Neural cell (in vitro differentiated cells): Measurements from ENCODE around the gene CXCL16. TPM values are rescaled to one million over a fixed set of nuclear protein-coding genes. Genes with fewer than 3 reads are reported as not detected.

Source experiments
- H2AFZ ChIP-seq: fragments of 200-600, 300-800 bp; sonication (generic), shearing (Covaris generic); 2 replicates; pipeline ENCODE4 v1.6.0; 2014; ENCODE audit warnings: low read depth, mild to moderate bottlenecking, antibody characterized with exemption, low read length, moderate library complexity
- H3F3A ChIP-seq: fragments of 200-600 bp; shearing (Covaris generic); 2 replicates; pipeline ENCODE4 v1.6.1; 2016; ENCODE audit warnings: mild to moderate bottlenecking, moderate library complexity, mixed read lengths, antibody characterized with exemption, low read length; ENCODE audit not compliant: insufficient read depth, poor library complexity, severe bottlenecking
- H3K27ac ChIP-seq: fragments of 200-600, 300-800 bp; sonication (generic), shearing (Covaris generic); 2 replicates; pipeline ENCODE4 v1.5.1; 2014; ENCODE audit warnings: mild to moderate bottlenecking, low read length, moderate library complexity
- H3K27me3 ChIP-seq: fragments of 300-800, 200-600 bp; sonication (generic), shearing (Covaris generic); 2 replicates; pipeline ENCODE4 v1.6.0; 2014; ENCODE audit warnings: mild to moderate bottlenecking, low read depth, low read length, moderate library complexity; ENCODE audit not compliant: insufficient read depth
- H3K36me3 ChIP-seq: fragments of 300-800, 200-600 bp; sonication (generic), shearing (Covaris generic); 2 replicates; pipeline ENCODE4 v1.5.1; 2014; ENCODE audit warnings: mild to moderate bottlenecking, antibody characterized with exemption, low read length, moderate library complexity; ENCODE audit not compliant: insufficient read depth
- H3K4me2 ChIP-seq: fragments of 300-800, 200-600 bp; sonication (generic), shearing (Covaris generic); 2 replicates; pipeline ENCODE4 v1.6.0; 2014; ENCODE audit warnings: mild to moderate bottlenecking, low read length
- H3K4me3 ChIP-seq: fragments of 300-800, 200-600 bp; sonication (generic), shearing (Covaris generic); 2 replicates; pipeline ENCODE4 v1.5.1; 2014; ENCODE audit warnings: mild to moderate bottlenecking, low read length, moderate library complexity
- H3K79me2 ChIP-seq: fragments of 200-600 bp; shearing (Covaris generic); replicated peaks from 2 replicates; pipeline ENCODE4 v1.6.0; 2014; ENCODE audit warnings: mild to moderate bottlenecking, low read length, moderate library complexity; ENCODE audit not compliant: insufficient read depth
- H3K9ac ChIP-seq: fragments of 300-800, 200-600 bp; sonication (generic), shearing (Covaris generic); 2 replicates; pipeline ENCODE4 v1.6.1; 2016; ENCODE audit warnings: mild to moderate bottlenecking, low read length, mixed read lengths
- H3K9me2 ChIP-seq: fragments of 200-600 bp; shearing (Covaris generic); 2 replicates; pipeline ENCODE4 v1.6.1; 2016; ENCODE audit warnings: mild to moderate bottlenecking, low read length, mixed read lengths; ENCODE audit not compliant: insufficient read depth
- H3K9me3 ChIP-seq: fragments of 200-600, 300-800 bp; sonication (generic), shearing (Covaris generic); 2 replicates; pipeline ENCODE4 v1.6.1; 2016; ENCODE audit warnings: mild to moderate bottlenecking, mixed run types, low read length, moderate library complexity, mixed read lengths
- H4K20me1 ChIP-seq: fragments of 200-600 bp; shearing (Covaris generic); 2 replicates; pipeline ENCODE4 v1.6.1; 2016; ENCODE audit warnings: mild to moderate bottlenecking, mixed run types; ENCODE audit not compliant: insufficient read depth
- CTCF ChIP-seq: fragments of 450-650 bp; IDR thresholded peaks from 2 replicates; pipeline ENCODE4 v1.5.1; 2014; ENCODE audit warnings: antibody characterized with exemption, mild to moderate bottlenecking, moderate library complexity; ENCODE audit not compliant: poor library complexity, severe bottlenecking
- EP300 ChIP-seq: fragments of 450-650 bp; conservative IDR thresholded peaks from 2 replicates; pipeline ENCODE4 v1.6.1; 2014; ENCODE audit warnings: antibody characterized with exemption, mild to moderate bottlenecking, moderate library complexity; ENCODE audit not compliant: poor library complexity, severe bottlenecking
- EZH2 ChIP-seq: fragments of 200-600, 300-800 bp; shearing (Covaris generic), sonication (generic); IDR thresholded peaks from 2 replicates; pipeline ENCODE4 v1.6.1; 2014; ENCODE audit warnings: antibody characterized with exemption, low read length, borderline replicate concordance, mild to moderate bottlenecking; ENCODE audit not compliant: insufficient read depth, poor library complexity, severe bottlenecking
- MXI1 ChIP-seq: fragments of 450-650 bp; conservative IDR thresholded peaks from 2 replicates; pipeline ENCODE4 v1.6.1; 2014; ENCODE audit warnings: antibody characterized with exemption, mild to moderate bottlenecking; ENCODE audit not compliant: poor library complexity, severe bottlenecking
- POLR2AphosphoS5 ChIP-seq: IDR thresholded peaks from 2 replicates; pipeline ENCODE4 v1.6.1; 2012
- RAD21 ChIP-seq: fragments of 450-650 bp; conservative IDR thresholded peaks from 2 replicates; pipeline ENCODE4 v1.6.1; 2014; ENCODE audit warnings: antibody characterized with exemption, mild to moderate bottlenecking, moderate library complexity
- REST ChIP-seq: IDR thresholded peaks from 2 replicates; pipeline ENCODE4 v1.6.1; 2012; ENCODE audit warnings: borderline replicate concordance
- SMC3 ChIP-seq: fragments of 450-650 bp; conservative IDR thresholded peaks from 2 replicates; pipeline ENCODE4 v1.6.1; 2014; ENCODE audit warnings: antibody characterized with exemption, mild to moderate bottlenecking, moderate library complexity; ENCODE audit not compliant: poor library complexity
- TAF1 ChIP-seq: IDR thresholded peaks from 2 replicates; pipeline ENCODE4 v1.6.1; 2012; ENCODE audit warnings: low read depth
- polyA plus RNA-seq: library from polyadenylated mRNA; depleted of rRNA; stranded (reverse); fragments of >200 nt; gene quantifications from 2 replicates; pipeline ENCODE4 v1.2.3, GENCODE V29; 2014

Gene CXCL16
- polyA plus RNA-seq, 1 donor from 2014 or later: not detected

- Histone ChIP-seq H3K9ac (no peak overlapping the region), H3K4me2 (no peak overlapping the region), H3K79me2 (no peaks in the 10 kb centered on the region), H3F3A (no peaks in the 10 kb centered on the region), H3K4me3 (no peak overlapping the region), H2AFZ (no peak overlapping the region), H4K20me1 (no peaks in the 10 kb centered on the region), H3K27ac (no peak overlapping the region), H3K9me3 (no peaks in the 10 kb centered on the region), H3K9me2 (no peaks in the 10 kb centered on the region), H3K27me3 (peaks cover 76% of the 10 kb centered on the region), H3K36me3 (no peaks in the 10 kb centered on the region)
- TF ChIP-seq SMC3 (no peak), RAD21 (no peak), TAF1 (no peak), CTCF (no peak), MXI1 (no peak), REST (no peak), POLR2AphosphoS5 (no peak), EZH2 (no peak), EP300 (no peak)
Measured at GRCh38 chr17:4742133-4742532, 2.4 kb upstream of the CXCL16 start.

GRCh38 chr17:4741544-4741943, 1.8 kb upstream of the CXCL16 start:
- H3K27ac ChIP-seq: no peak overlapping the region
- H3K9ac ChIP-seq: no peak overlapping the region
- no peaks in the 10 kb centered on the region for H3K79me2 ChIP-seq
- H3K27me3 ChIP-seq: peaks cover 77% of the 10 kb centered on the region
- no peaks in the 10 kb centered on the region for H4K20me1 ChIP-seq
- H3F3A ChIP-seq: no peaks in the 10 kb centered on the region
- no peak for TF ChIP-seq SMC3
- TF ChIP-seq EP300: no peak
- no peaks in the 10 kb centered on the region for H3K9me3 ChIP-seq
- H3K4me2 ChIP-seq: no peak overlapping the region
- H3K36me3 ChIP-seq: no peaks in the 10 kb centered on the region
- H2AFZ ChIP-seq: no peak overlapping the region
- H3K9me2 ChIP-seq: no peaks in the 10 kb centered on the region
- H3K4me3 ChIP-seq: no peak overlapping the region

GRCh38 chr17:4740584-4740983, 856 bp upstream of the CXCL16 start:
- Histone ChIP-seq H3K9ac (no peak overlapping the region), H3K36me3 (no peaks in the 10 kb centered on the region), H4K20me1 (no peaks in the 10 kb centered on the region), H3K4me3 (no peak overlapping the region), H3K9me3 (no peaks in the 10 kb centered on the region), H3K79me2 (no peaks in the 10 kb centered on the region), H3K9me2 (no peaks in the 10 kb centered on the region), H3F3A (no peaks in the 10 kb centered on the region), H3K27me3 (peaks cover 77% of the 10 kb centered on the region), H2AFZ (no peak overlapping the region), H3K4me2 (no peak overlapping the region), H3K27ac (no peak overlapping the region)
- no peak for TF ChIP-seq MXI1
- TF ChIP-seq EP300: no peak
- no peak for TF ChIP-seq TAF1
- no peak for TF ChIP-seq EZH2
- TF ChIP-seq CTCF: no peak
- no peak for TF ChIP-seq RAD21
- no peak for TF ChIP-seq REST
- no peak for TF ChIP-seq SMC3
- no peak for TF ChIP-seq POLR2AphosphoS5
